Body of pancreas (tissue), 4 donors: ENCODE measurements around the gene HEY2.

Experiments
- POLR2A ChIP-seq, 3 donors: fragments of 450-650 bp; IDR thresholded peaks; one replicate each; pipeline ENCODE4 v1.6.1; 2016; ENCODE audit warnings: antibody characterized with exemption in 3 of 3, mild to moderate bottlenecking in 2 of 3
- TF ChIP-seq, protein P1 (sequence below), 7 experiments: fragments of 450-650 bp in 4 of 7; fragments of 200-600 bp in 3 of 7; sonication (generic) in 3 of 7; IDR thresholded peaks; one replicate each; pipeline ENCODE4 v1.5.1; 2016 to 2019; ENCODE audit warnings: antibody characterized with exemption in 7 of 7

DNA sequence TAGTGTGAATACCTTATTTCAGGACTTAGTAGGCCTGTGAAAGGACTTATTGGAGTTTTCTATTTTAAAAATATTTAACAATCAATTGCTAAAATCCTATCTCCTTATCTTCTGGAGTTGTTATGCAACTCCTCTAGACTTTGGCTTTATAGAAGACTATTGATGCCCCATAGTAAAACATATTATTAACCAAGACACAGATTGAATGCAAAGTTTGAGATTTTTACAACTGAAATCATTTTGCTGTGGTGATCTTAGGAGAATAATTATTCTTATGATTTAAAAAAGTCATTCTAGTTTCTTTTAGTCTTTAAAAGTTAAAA, 4.5 kb downstream of the HEY2 start:
- TF ChIP-seq, protein P1, sequence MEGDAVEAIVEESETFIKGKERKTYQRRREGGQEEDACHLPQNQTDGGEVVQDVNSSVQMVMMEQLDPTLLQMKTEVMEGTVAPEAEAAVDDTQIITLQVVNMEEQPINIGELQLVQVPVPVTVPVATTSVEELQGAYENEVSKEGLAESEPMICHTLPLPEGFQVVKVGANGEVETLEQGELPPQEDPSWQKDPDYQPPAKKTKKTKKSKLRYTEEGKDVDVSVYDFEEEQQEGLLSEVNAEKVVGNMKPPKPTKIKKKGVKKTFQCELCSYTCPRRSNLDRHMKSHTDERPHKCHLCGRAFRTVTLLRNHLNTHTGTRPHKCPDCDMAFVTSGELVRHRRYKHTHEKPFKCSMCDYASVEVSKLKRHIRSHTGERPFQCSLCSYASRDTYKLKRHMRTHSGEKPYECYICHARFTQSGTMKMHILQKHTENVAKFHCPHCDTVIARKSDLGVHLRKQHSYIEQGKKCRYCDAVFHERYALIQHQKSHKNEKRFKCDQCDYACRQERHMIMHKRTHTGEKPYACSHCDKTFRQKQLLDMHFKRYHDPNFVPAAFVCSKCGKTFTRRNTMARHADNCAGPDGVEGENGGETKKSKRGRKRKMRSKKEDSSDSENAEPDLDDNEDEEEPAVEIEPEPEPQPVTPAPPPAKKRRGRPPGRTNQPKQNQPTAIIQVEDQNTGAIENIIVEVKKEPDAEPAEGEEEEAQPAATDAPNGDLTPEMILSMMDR (IDR thresholded peaks at IDR 0.05), result peak in 1 of 7 experiments; percentile 5
- TF ChIP-seq POLR2A (IDR thresholded peaks at IDR 0.05), result no peak
